ENCODE measurements around the gene ZNF277.

Gene ZNF277

DNA sequence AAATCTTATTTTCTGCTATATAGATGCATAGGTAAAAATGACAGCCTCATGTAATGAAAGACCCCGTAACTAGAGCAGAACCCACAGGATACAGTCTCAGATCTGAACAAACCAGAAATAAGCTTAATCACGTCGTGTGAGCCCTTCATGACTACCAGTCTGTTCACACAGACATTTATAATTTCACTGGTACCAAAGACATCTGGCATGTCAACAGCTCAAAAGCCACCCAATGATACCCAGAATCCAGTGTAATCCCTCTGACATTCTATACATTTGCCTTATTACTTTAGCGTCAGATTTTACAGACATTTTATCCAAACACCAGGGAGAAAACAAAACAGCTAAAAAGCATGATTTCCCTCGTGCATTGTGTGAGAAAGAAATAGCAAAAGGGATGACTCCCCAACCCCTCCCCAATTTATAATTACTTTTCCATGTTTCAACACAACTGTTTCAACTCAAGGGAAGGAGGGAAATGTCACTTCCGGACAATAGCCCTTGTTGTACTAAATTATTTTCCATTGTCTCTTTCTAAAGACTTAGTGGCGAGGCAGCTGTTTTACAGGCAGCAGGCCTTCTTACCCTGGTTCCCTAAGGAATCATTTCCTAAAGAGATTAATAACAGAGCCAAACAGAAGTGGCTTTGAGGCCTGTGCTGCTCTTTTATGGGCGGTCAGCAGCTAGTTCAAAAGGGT, 33.5 kb upstream of the ZNF277 start:
- ATAC-seq (replicated peaks; ENCODE audit: extremely low read depth, poor library complexity, severe bottlenecking), result no peak
- Mint-ChIP-seq H3K27me3 (peaks cover 85% of the 10 kb centered on the region), H3K4me3 (no peak overlapping the region)

DNA sequence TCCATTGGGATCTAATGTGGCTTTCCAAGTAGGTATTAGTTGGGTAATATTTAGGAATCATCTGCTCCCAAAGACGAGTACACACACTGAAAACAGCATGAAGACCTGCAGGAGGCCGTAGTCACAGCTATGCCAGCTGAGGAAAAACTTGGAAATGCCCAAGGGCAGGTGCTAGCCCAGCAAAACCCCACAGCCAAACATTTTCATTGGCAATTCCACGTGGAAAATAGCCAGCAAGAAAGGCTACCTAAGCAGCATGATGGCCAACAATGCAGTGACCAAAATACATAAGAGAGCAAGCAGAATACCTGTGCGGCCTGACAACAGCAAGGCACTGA, 33.0 kb upstream of the ZNF277 start:
- Mint-ChIP-seq H3K4me1 (no peaks in the 10 kb centered on the region), H3K36me3 (ENCODE audit: insufficient read depth) (no peaks in the 10 kb centered on the region), H3K4me3 (no peak overlapping the region), H3K27me3 (peaks cover 90% of the 10 kb centered on the region), H3K9me3 (no peaks in the 10 kb centered on the region), H3K27ac (ENCODE audit: low read depth) (no peak overlapping the region)
- no peak for DNase-seq (ENCODE audit: low spot score in 2 of 2)
- ATAC-seq (replicated peaks; ENCODE audit: extremely low read depth, poor library complexity, severe bottlenecking), result no peak

More for the DNA sequence above, 33.5 kb upstream of the ZNF277 start:
- Mint-ChIP-seq H3K9me3 (no peaks in the 10 kb centered on the region), H3K4me1 (no peaks in the 10 kb centered on the region), H3K27ac (ENCODE audit: low read depth) (no peak overlapping the region), H3K36me3 (ENCODE audit: insufficient read depth) (no peaks in the 10 kb centered on the region)
- no peak for DNase-seq (ENCODE audit: low spot score in 2 of 2)

DNA sequence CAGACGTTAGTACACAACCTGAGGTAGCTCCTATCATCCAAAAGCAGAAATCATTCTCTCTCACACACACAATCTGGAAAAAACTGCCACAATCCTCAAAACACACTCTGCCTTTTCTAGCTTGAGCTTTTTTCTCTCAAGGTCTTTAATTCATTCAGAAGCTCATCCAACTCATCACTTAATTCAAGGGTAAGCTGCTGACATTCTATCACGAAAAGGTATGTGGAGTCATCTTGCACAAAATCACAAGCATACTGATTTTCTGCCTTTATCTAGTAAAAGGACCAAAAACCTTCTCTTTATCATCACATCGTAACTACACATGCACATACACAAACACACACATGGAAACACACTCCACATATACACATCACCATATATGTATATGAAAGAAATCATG, 32.3 kb upstream of the ZNF277 start:
- DNase-seq (ENCODE audit: low spot score in 2 of 2) (no peak), ATAC-seq (replicated peaks; ENCODE audit: extremely low read depth, poor library complexity, severe bottlenecking) (no peak)
- H3K36me3 Mint-ChIP-seq (ENCODE audit: insufficient read depth), result no peaks in the 10 kb centered on the region
- H3K27me3 Mint-ChIP-seq, result peaks cover 94% of the 10 kb centered on the region
- H3K4me3 Mint-ChIP-seq, result no peak overlapping the region
- no peaks in the 10 kb centered on the region for H3K4me1 Mint-ChIP-seq
- no peaks in the 10 kb centered on the region for H3K9me3 Mint-ChIP-seq
- no peak overlapping the region for H3K27ac Mint-ChIP-seq (ENCODE audit: low read depth)

DNA sequence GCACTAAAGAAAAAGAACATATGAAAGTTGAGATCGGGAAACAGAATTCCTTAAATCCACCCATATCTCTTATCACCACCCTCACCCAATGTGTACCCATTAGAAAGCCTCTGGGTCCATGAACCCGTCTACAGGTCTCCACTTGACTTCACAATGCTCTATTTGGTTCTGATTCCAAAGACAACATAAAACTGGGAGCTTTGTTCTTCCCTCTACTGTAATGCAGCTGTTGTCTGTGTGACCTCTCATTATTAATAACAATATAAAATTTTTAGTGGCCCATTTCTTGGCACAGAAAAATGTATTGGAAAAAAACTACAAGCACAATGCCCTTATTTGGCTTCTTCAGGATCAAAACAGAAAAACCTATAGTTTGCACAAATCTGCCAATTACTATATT, 30.3 kb upstream of the ZNF277 start:
- no peak overlapping the region for H3K4me3 Mint-ChIP-seq
- no peak overlapping the region for H3K27ac Mint-ChIP-seq (ENCODE audit: low read depth)
- H3K36me3 Mint-ChIP-seq (ENCODE audit: insufficient read depth), result no peaks in the 10 kb centered on the region
- no peaks in the 10 kb centered on the region for H3K9me3 Mint-ChIP-seq
- ATAC-seq (replicated peaks; ENCODE audit: extremely low read depth, poor library complexity, severe bottlenecking), result no peak
- no peaks in the 10 kb centered on the region for H3K4me1 Mint-ChIP-seq
- peaks cover 86% of the 10 kb centered on the region for H3K27me3 Mint-ChIP-seq
- no peak for DNase-seq (ENCODE audit: low spot score in 2 of 2)

DNA sequence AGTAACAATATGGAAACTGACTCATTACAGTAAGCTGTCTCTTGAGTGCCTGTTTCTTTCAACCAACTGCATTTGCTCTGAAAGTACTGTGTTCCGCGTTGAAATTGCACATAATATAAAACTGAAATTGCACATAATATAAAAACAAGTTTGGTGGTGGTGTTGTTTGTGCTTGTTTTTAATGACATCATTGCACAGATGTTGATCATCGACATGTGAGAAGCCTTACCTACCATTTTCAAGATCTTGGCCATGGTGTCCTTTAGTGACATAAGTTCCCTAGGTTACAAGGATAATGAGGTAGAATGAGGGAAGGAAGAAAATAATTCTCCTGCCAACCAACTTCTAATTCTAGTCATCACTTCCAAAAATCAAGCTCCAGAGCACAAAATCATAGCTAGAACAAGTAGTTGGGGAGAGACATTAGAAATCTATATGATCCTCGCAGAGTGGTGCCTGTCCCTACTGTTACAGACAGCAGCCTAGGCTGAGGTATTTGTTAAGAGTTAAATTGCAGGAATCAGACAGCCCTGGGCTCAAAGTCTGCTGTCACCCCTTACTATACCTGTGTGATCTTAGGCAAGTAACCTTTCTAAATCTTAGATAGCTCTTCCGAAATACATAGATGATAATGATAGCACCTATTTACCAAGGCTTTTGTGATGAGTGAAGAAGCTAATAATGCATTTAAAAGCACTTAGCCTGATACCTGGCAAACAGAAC, 29.6 kb upstream of the ZNF277 start:
- no peaks in the 10 kb centered on the region for H3K36me3 Mint-ChIP-seq (ENCODE audit: insufficient read depth)
- no peak overlapping the region for H3K27ac Mint-ChIP-seq (ENCODE audit: low read depth)
- H3K9me3 Mint-ChIP-seq, result no peaks in the 10 kb centered on the region
- ATAC-seq (replicated peaks; ENCODE audit: extremely low read depth, poor library complexity, severe bottlenecking) (no peak), DNase-seq (ENCODE audit: low spot score in 2 of 2) (no peak)
- H3K4me3 Mint-ChIP-seq, result no peak overlapping the region
- H3K4me1 Mint-ChIP-seq, result no peaks in the 10 kb centered on the region
- H3K27me3 Mint-ChIP-seq, result peaks cover 80% of the 10 kb centered on the region

DNA sequence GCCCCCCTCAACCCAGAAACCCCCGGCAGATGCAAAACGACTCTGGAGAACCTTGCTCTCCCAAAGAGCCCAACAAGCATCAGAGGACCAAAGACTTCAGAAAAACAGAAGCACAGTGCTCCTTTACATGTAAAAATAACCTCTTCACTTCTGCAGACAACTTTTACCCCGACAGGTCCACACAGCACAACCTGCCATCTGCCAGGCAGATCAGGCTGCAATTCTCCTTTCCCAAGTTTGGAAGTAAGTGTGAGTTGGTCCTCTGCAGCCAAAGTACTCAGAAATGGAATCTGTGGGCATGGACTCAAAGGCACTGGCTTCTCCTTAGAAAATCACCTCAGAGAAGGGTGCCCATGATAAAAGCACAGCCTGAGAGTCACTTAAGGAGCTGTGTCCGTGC, 26.3 kb upstream of the ZNF277 start:
- no peak for ATAC-seq (replicated peaks; ENCODE audit: extremely low read depth, poor library complexity, severe bottlenecking)

DNA sequence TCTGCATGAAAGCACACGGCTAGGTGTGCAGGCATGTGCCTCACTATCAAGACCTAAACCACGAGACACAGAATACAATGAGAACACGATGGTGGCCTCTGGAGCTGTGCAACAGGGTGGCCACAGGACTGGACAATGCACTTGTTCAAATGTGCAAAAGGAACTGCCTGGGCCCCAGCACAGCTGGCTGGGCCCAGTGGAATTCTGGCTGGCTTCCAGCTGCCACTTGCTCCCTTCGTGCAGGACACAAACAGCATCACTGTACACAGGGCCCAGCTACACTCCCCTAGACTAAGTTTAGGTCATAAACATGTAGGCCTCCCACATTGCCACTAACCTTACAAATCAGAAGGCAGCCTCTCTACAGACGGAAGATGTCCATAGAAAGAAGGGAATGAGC, 23.7 kb upstream of the ZNF277 start:
- Mint-ChIP-seq H3K36me3 (ENCODE audit: insufficient read depth) (no peaks in the 10 kb centered on the region), H3K27me3 (peaks cover 37% of the 10 kb centered on the region), H3K4me1 (no peaks in the 10 kb centered on the region), H3K27ac (ENCODE audit: low read depth) (no peak overlapping the region), H3K4me3 (no peak overlapping the region), H3K9me3 (no peaks in the 10 kb centered on the region)
- ATAC-seq (replicated peaks; ENCODE audit: extremely low read depth, poor library complexity, severe bottlenecking) (no peak), DNase-seq (ENCODE audit: low spot score in 2 of 2) (no peak)

More for the DNA sequence above, 26.3 kb upstream of the ZNF277 start:
- Mint-ChIP-seq H3K27me3 (peaks cover 62% of the 10 kb centered on the region), H3K4me1 (no peaks in the 10 kb centered on the region), H3K27ac (ENCODE audit: low read depth) (no peak overlapping the region), H3K9me3 (no peaks in the 10 kb centered on the region), H3K36me3 (ENCODE audit: insufficient read depth) (no peaks in the 10 kb centered on the region), H3K4me3 (no peak overlapping the region)
- DNase-seq (ENCODE audit: low spot score in 2 of 2), result no peak

DNA sequence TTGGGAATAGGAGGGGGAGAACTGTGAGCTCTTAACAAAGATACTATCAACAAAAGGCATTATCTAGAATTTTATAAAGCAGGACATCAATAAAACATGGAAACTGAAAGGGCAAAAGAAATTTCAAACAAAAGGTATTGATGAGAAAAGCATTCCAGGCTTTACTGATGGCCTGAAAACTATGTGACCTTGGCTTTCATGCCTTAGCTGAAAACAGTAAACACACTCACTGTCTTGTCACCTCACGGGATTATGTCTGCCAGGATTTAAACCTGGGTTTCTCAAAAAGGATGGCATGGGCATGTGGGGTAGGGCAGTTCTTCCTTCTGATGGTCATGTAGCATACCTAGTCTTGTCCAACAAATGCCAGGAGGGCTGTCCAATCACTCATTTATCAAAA, 23.2 kb upstream of the ZNF277 start:
- Mint-ChIP-seq H3K27me3 (peaks cover 32% of the 10 kb centered on the region), H3K4me1 (no peaks in the 10 kb centered on the region), H3K4me3 (no peak overlapping the region), H3K36me3 (ENCODE audit: insufficient read depth) (no peaks in the 10 kb centered on the region), H3K27ac (ENCODE audit: low read depth) (no peak overlapping the region), H3K9me3 (no peaks in the 10 kb centered on the region)
- no peak for DNase-seq (ENCODE audit: low spot score in 2 of 2)
- ATAC-seq (replicated peaks; ENCODE audit: extremely low read depth, poor library complexity, severe bottlenecking), result no peak

DNA sequence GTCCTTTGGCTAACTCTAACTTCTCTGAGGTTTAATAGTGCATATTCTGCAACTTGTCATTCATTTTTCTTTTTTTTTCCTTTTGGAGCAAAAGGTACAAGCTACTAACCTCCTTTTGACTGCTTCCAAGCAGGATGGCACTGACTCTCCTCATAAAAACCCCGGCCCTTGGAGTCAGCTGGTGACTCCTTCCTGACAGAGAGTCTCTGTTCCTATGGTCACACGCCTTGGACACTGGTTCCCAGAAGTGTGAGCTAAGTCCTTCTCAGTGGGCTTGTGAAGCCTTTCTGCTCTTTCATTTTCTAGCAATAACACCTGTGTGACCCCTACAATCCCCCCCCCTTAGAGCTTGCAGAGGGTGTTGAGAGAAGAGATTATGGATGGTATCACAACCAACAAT, 22.0 kb upstream of the ZNF277 start:
- Mint-ChIP-seq H3K27ac (ENCODE audit: low read depth) (no peak overlapping the region), H3K27me3 (peaks cover 21% of the 10 kb centered on the region), H3K36me3 (ENCODE audit: insufficient read depth) (no peaks in the 10 kb centered on the region), H3K4me3 (no peak overlapping the region), H3K9me3 (no peaks in the 10 kb centered on the region), H3K4me1 (no peaks in the 10 kb centered on the region)
- no peak for DNase-seq (ENCODE audit: low spot score in 2 of 2)
- no peak for ATAC-seq (replicated peaks; ENCODE audit: extremely low read depth, poor library complexity, severe bottlenecking)

DNA sequence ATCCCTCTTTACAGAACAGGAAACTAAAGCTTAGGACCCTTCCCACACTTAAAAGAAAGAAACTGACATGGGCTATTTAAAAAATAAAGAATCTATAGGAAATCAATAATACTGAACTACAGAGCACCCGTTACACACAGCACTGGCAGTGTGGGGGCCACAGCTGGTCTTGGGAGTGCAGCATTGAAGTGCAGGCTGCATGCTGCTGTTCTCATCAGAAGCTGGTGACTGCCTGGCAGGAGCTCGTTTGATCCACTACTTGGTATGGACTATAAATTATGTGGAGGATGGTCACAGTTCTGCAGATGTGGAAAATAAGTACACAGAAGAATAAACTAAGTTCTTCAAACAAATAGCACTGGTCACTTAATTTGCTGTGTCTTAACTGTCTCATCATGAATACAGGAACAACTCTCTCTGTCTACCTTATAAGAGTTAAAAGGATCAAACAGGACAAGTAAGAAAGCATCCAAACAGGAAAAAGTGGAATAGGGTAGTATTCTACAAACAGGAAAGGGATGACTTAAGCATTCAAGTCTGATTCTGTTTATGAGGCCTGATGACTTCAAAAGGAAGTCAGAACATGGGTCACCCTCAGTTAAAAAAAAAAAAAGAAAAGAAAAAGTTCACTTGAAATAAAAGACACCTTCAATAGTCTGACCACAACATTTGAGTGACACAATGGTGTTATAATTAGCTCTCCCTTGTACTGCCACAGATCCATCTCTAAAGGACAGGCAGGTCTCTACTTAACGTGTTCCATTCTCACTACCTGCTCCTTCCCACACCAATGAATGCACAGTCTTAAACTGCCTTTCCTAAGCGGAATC, 21.3 kb upstream of the ZNF277 start:
- DNase-seq (ENCODE audit: low spot score in 2 of 2) (no peak), ATAC-seq (replicated peaks; ENCODE audit: extremely low read depth, poor library complexity, severe bottlenecking) (no peak)
- H3K27ac Mint-ChIP-seq (ENCODE audit: low read depth), result no peak overlapping the region
- no peaks in the 10 kb centered on the region for H3K36me3 Mint-ChIP-seq (ENCODE audit: insufficient read depth)
- no peak overlapping the region for H3K4me3 Mint-ChIP-seq
- H3K4me1 Mint-ChIP-seq, result no peaks in the 10 kb centered on the region
- peaks cover 27% of the 10 kb centered on the region for H3K27me3 Mint-ChIP-seq
- H3K9me3 Mint-ChIP-seq, result no peaks in the 10 kb centered on the region

DNA sequence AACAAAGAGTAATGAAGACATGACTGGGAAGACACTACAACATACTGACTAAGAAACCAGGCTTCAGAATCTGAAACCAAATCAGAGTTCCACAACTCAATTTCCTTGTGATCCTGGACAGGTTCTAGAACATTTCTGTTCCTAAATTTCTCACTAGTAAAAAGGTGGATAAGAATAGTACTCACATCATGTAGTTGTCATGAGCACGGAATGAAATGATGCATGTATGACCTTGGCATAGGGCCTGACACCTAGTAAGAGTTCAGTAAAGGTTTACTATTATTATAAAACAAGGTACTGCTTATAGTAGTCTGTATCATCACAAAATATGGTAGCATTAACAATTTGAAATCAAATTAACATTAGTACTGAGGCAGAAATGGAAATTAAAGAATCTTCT, 20.2 kb upstream of the ZNF277 start:
- Mint-ChIP-seq H3K36me3 (ENCODE audit: insufficient read depth) (no peaks in the 10 kb centered on the region), H3K4me3 (no peak overlapping the region), H3K9me3 (no peaks in the 10 kb centered on the region), H3K27me3 (peaks cover 29% of the 10 kb centered on the region), H3K27ac (ENCODE audit: low read depth) (no peak overlapping the region), H3K4me1 (no peaks in the 10 kb centered on the region)
- no peak for ATAC-seq (replicated peaks; ENCODE audit: extremely low read depth, poor library complexity, severe bottlenecking)
- no peak for DNase-seq (ENCODE audit: low spot score in 2 of 2)

DNA sequence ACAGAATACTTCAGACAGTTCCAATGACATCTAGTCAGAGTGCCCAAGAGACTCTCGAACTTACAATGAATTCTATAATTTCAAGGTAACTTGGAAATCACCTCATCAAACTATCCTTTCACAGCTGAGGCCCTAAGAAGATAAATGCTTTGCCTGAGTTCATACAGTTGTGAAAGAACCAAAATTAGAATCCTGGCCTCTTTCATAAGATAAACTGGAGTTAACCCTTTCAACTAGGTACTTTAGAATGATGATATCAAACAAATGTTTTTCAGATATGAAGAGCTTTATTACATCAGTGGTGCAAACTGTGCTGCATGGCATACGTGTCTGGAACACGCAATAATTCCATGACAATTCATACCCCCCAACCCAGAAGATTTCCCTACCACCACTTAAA, 18.2 kb upstream of the ZNF277 start:
- no peak overlapping the region for H3K27ac Mint-ChIP-seq (ENCODE audit: low read depth)
- no peak for DNase-seq (ENCODE audit: low spot score in 2 of 2)
- no peak overlapping the region for H3K4me3 Mint-ChIP-seq
- ATAC-seq (replicated peaks; ENCODE audit: extremely low read depth, poor library complexity, severe bottlenecking), result no peak
- H3K27me3 Mint-ChIP-seq, result peaks cover 43% of the 10 kb centered on the region
- no peaks in the 10 kb centered on the region for H3K36me3 Mint-ChIP-seq (ENCODE audit: insufficient read depth)
- H3K9me3 Mint-ChIP-seq, result no peaks in the 10 kb centered on the region
- no peaks in the 10 kb centered on the region for H3K4me1 Mint-ChIP-seq

DNA sequence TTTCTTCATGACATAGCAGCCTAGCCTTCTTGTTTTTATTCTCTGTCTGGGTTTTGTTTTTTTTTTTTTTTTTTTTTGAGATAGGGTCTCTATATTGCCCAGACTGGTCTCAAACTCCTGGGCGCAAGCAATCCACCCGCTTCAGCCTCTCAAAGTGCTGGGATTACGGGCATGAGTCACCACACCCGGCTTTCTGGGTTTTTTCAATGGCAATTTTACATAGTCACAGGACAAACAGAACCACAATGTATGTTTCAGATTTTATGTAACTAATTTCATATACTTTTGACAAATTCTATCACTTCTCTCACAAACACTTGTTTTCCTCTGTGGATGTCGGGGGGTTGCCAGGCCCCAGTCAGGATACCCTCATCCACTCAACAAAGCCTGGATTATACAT, 16.8 kb upstream of the ZNF277 start:
- DNase-seq (ENCODE audit: low spot score in 2 of 2), result no peak
- Mint-ChIP-seq H3K4me1 (no peaks in the 10 kb centered on the region), H3K27me3 (peaks cover 45% of the 10 kb centered on the region), H3K9me3 (no peaks in the 10 kb centered on the region), H3K36me3 (ENCODE audit: insufficient read depth) (no peaks in the 10 kb centered on the region), H3K4me3 (no peak overlapping the region), H3K27ac (ENCODE audit: low read depth) (no peak overlapping the region)
- no peak for ATAC-seq (replicated peaks; ENCODE audit: extremely low read depth, poor library complexity, severe bottlenecking)
